GM18909 (cell line): Measurements from ENCODE around the gene CDKL2.

Source experiments
- ATAC-seq: cut with Tn5 transposase; IDR thresholded peaks from one replicate; pipeline ENCODE4 v1.9.1; 2021; ENCODE audit warnings: mild to moderate bottlenecking; ENCODE audit not compliant: unreplicated experiment, poor library complexity

The CDKL2 gene

DNA sequence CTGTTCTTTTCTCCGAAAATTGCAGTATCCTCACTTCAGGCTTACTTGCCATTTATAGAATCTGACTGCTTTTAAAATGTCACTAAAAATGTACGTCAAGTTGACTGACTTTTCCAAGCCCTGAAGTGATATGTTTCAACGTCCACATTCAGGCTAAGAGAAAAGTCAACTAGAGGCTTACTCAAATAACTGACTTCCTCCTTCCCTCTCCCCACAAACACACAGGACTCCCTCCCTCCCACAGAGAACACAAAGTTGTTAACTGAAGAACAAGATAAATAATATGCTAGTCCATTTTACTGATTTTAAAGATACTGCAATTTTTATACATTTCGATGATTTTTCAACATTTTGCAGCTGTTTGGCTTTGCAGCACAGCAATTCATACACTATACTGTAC lies 13.8 kb upstream of the CDKL2 start:
- no peak for ATAC-seq

DNA sequence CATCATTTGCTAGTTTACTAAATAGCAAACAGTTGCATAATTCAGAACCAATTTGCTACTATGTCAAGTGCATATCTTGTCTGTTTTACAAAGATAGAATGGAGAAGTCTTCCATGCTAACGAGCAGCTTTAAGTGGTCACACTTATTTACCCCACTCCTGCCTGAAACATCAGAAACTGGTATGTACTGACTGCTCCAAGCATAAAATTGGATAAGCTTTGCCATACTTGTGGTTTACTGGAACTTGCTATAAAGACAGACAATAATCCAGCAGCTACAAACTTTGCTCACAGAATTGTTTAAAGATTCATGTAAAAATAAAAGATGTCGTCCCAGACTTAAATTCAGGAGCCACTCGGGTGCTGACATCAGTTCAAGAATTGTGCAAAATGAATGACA lies 13.3 kb upstream of the CDKL2 start:
- ATAC-seq: no peak

DNA sequence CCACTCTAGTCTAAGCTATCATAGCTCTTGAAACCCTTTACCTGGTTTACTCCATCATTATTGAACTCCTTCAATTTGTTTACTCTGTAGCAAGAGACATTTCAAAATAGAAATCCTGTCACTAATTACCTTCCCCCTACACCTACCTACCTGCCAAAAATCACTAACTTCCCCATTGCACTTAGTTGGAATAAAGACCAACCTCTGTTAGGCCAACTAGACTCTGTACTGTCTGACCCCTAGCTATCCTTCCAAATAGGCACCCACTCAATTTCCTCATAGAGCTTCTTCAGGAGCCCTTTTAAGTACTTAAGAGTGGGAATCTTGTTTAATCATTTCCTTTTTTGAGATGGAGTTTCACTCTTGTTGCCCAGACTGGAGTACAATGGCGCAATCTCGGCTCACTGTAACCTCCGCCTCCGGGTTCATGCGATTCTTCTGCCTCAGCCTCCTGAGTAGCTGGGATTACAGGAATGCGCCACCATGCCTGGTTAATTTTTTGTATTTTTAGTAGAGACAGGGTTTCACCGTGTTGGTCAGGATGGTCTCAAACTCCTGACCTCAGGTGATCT lies 8.9 kb upstream of the CDKL2 start:
- ATAC-seq: no peak

DNA sequence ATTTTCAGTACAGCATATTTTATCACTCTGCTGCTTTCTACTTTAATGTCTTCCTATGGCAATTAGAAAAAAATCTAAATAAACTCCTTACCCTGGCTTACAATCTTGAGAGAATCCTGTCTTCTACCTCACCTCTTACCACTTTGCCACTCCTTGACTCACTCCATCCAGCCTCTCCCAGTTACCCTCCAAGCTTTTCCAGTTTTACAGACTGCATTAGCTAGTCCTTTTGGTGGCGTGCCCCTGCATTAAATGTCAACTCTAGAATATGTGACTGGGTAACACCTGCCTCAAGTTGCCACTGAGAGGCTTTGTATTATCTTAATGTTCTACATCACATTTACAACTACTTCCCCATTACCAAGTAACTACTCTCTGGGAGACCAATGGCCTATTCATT lies 7.5 kb upstream of the CDKL2 start:
- ATAC-seq: no peak

GRCh38 chr4:75637176-75637575 lies 6.8 kb upstream of the CDKL2 start:
- no peak for ATAC-seq

DNA sequence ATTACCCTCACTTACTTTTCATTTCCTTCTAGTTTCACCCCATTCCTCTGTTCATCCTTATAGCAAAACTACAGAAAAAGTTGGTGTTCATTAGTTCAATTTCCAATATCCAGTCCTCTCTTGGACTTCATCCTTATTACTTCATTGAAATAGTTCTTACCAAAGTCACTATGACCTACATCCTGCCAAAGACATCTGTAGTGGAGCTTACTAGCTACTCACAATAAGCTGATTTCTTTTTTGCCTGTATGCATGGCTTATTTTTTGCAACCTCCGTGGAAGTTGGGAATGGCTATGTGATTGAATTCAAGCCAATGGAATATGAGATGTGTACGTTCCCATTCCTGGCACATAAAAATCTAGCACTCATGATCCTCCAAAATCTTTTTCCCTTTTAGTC lies 4.6 kb upstream of the CDKL2 start:
- ATAC-seq: no peak

GRCh38 chr4:75634281-75634680 lies 4.0 kb upstream of the CDKL2 start:
- no peak for ATAC-seq

- no peak for ATAC-seq
Observed at GRCh38 chr4:75633846-75634245, 3.5 kb upstream of the CDKL2 start.

GRCh38 chr4:75630937-75631329 lies 605 bp upstream of the CDKL2 start:
- no peak for ATAC-seq

DNA sequence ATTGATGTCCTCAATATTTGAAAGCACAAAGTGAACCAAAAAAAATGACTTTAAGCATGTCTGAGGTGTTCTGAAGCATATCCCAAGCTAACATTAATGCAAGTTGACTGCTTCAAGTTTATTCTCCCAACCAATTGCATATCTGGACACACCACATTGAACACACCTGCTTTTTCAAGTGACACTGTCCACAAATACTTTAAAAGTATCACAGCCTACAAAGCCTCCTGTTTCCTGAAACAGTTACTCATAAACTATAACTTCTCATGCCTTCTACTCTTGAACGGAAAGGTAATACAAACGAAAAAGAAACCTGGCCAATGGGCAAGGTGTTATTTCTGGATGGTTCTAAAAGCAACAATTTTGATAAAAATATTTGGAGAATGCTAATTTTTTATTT lies 1.1 kb downstream of the CDKL2 start:
- no peak for ATAC-seq

DNA sequence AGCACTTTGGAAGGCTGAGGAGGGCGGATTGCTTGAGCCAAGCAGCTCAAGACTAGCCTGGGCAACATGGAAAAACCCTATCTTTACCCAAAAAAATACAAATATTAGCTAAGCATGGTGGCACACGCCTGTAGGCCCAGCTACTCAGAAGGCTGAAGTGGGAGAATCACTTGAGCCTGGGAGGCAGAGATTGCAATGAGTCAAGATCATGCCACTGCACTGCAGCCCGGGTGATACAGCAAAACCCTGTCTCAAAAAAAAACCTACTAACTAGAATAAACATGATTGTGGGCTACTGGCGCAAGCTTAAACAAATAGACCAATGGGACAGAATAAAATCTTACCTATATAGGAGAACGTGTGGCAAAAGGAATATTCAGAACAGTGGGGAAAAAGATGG lies 7.3 kb downstream of the CDKL2 start:
- no peak for ATAC-seq

DNA sequence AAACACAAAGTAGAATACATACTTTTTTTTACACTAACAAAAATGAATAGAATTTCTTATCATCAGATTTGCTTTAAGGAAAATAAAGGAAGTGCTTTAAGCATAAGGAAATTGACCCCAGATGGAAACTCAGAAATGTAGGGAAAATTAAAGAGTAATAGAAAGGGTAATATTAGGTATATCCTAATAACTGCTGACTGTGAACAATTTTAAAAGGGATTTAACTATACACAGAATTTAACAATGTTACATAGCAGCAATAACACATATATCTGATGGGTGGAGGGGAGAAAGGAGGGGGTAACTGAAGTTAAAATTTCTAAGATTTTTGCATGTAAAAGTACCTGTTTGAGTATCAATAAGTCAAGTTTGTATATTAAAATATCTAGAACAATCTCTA lies 8.6 kb downstream of the CDKL2 start:
- no peak for ATAC-seq

- ATAC-seq: no peak
Observed at GRCh38 chr4:75612306-75612705, 18.0 kb downstream of the CDKL2 start.

- no peak for ATAC-seq
Observed at GRCh38 chr4:75605928-75606327, 24.4 kb downstream of the CDKL2 start.

GRCh38 chr4:75599647-75600046 lies 30.7 kb downstream of the CDKL2 start:
- no peak for ATAC-seq

GRCh38 chr4:75598390-75598789 lies 31.9 kb downstream of the CDKL2 start:
- ATAC-seq: no peak

- ATAC-seq: no peak
Observed at GRCh38 chr4:75596061-75596460, 34.3 kb downstream of the CDKL2 start.

GRCh38 chr4:75593393-75593792 lies 36.9 kb downstream of the CDKL2 start:
- no peak for ATAC-seq

DNA sequence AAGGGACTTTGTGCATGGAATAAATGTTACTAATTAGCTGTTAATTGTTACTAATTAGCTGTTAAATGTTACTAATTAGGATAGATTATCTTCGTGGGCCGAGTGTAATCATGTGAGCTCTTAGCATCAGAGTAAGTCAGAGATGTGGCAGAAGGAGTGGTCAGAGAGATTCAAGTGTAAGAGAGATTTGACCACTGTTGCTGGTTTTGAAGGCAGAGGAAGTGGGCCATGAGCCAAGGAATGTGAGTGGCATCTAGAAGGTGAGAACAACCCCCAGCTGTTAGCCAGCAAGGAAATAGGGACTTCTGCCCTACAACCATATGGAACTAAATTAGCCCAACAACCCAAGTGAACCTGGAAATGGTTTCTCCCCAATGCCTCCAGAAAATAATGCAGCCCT lies 46.3 kb downstream of the CDKL2 start:
- no peak for ATAC-seq

DNA sequence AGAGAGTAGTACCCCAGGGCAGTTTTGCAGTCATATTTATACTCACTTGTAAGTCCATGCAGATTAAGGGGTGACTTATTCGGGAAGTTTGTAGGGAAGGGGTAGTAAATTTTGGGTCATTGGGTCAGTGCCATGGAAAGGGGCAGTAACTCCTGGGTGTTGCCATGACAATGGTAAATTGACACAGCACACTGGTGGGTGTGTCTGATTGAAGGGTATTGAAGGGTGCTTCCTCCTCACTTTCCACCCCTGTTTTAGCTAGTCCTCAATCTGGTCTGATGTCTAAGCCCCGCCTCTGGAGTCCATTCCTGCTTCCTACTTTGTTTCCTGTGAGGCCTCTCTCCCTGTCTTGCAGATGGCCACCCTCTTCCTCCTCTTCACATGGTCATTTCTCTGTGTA lies 62.6 kb downstream of the CDKL2 start:
- no peak for ATAC-seq

- ATAC-seq: no peak
Observed at GRCh38 chr4:75566911-75567310, 63.4 kb downstream of the CDKL2 start.

GRCh38 chr4:75565481-75565880 lies 64.8 kb downstream of the CDKL2 start:
- no peak for ATAC-seq

DNA sequence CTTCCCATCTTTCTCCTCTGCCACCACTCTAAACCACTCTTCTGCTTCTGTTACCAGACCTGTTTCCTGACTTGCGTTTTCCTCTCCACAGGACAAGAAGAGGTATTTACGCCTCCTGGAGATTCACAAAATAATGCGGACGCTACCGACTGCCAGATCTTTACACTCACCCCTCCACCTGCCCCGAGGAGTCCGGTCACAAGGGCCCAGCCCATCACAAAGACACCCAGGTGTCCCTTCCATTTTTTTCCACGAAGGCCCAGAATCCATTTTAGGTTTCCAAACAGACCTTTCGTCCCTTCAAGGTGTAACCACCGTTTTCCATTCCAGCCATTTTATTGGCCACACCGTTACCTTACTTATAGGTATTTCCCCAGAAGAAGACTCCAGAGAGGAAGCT lies 66.3 kb downstream of the CDKL2 start:
- ATAC-seq: no peak
